ENCODE data around the gene BPHL. TPM values are rescaled to one million over a fixed set of nuclear protein-coding genes. Genes with fewer than 3 reads are reported as not detected.
"Not testable (repeated sequence)": the region's sequence is repeated elsewhere in the genome, so short reads cannot be mapped to it uniquely, and the experiment has no call there.

BPHL gene
- total RNA-seq, 1 experiment from 2014 or later, result 31.3 TPM

- H3K4me3 ChIP-seq (replicated peaks in 1 of 2; ENCODE audit: low read depth in 1 of 2, low read length in 2 of 2); CTCF ChIA-PET; RAD21 ChIA-PET (ENCODE audit: low non-redundant PET in 1 of 2, low total read pairs in 2 of 2, uncharacterized antibody in 2 of 2, unreplicated experiment in 2 of 2); ATAC-seq; H3K9me2 ChIP-seq (ENCODE audit: insufficient read depth); H2AFZ ChIP-seq (ENCODE audit: low read depth, low read length, poor library complexity, severe bottlenecking); BruUV-seq (replicated peaks); H3K4me1 ChIP-seq (ENCODE audit: control insufficient read depth in 1 of 2, insufficient read depth in 2 of 2, low read length in 2 of 2); H3K4me2 ChIP-seq (ENCODE audit: low read length); H3K27ac ChIP-seq (ENCODE audit: low read depth, low read length); H4K20me1 ChIP-seq (ENCODE audit: insufficient read depth); H3K9me3 ChIP-seq (ENCODE audit: control insufficient read depth in 1 of 2, insufficient read depth in 1 of 2, low read depth in 1 of 2, low read length in 2 of 2); H3K79me2 ChIP-seq (ENCODE audit: insufficient read depth, low read length); DNase-seq (ENCODE audit: low read depth, low spot score); H3K9ac ChIP-seq (ENCODE audit: low read length); POLR2A ChIA-PET; intact Hi-C loops (cut with micrococcal nuclease); H3K27me3 ChIP-seq (ENCODE audit: insufficient read depth, low read length): not testable (repeated sequence)
- H3K36me3 ChIP-seq (ENCODE audit: control insufficient read depth in 1 of 2, insufficient read depth in 2 of 2, low read length in 2 of 2), result peaks cover 0 to 13% of the 10 kb centered on the region in 2 experiments; a peak in 2 of 4 replicates
These were observed 19.4 kb downstream of the BPHL start for GRCh38 chr6:3137873-3138272.

GRCh38 chr6:3138341-3138740 is 19.8 kb downstream of the BPHL start:
- Histone ChIP-seq H3K4me1 (ENCODE audit: control insufficient read depth in 1 of 2, insufficient read depth in 2 of 2, low read length in 2 of 2) (no peaks in the 10 kb centered on the region), H3K4me2 (ENCODE audit: low read length) (no peak overlapping the region), H3K4me3 (replicated peaks in 1 of 2; ENCODE audit: low read depth in 1 of 2, low read length in 2 of 2) (no peak overlapping the region), H3K36me3 (ENCODE audit: control insufficient read depth in 1 of 2, insufficient read depth in 2 of 2, low read length in 2 of 2) (peaks cover 0 to 13% of the 10 kb centered on the region in 2 experiments; a peak in 2 of 4 replicates), H3K27me3 (ENCODE audit: insufficient read depth, low read length) (no peaks in the 10 kb centered on the region), H2AFZ (ENCODE audit: low read depth, low read length, poor library complexity, severe bottlenecking) (no peak overlapping the region), H3K9me3 (ENCODE audit: control insufficient read depth in 1 of 2, insufficient read depth in 1 of 2, low read depth in 1 of 2, low read length in 2 of 2) (no peaks in the 10 kb centered on the region), H3K79me2 (ENCODE audit: insufficient read depth, low read length) (no peaks in the 10 kb centered on the region), H4K20me1 (ENCODE audit: insufficient read depth) (no peaks in the 10 kb centered on the region), H3K27ac (ENCODE audit: low read depth, low read length) (no peak overlapping the region), H3K9me2 (ENCODE audit: insufficient read depth) (no peaks in the 10 kb centered on the region), H3K9ac (ENCODE audit: low read length) (no peak overlapping the region)
- no peak for ATAC-seq
- DNase-seq (ENCODE audit: low read depth, low spot score), result no peak
- BruUV-seq (replicated peaks), result no TSS peak
- CTCF ChIA-PET, result no interaction called here
- RAD21 ChIA-PET (ENCODE audit: low non-redundant PET in 1 of 2, low total read pairs in 2 of 2, uncharacterized antibody in 2 of 2, unreplicated experiment in 2 of 2), result no interaction called here
- TF ChIP-seq RAD21 (IDR thresholded peaks at IDR 0.05; ENCODE audit: low read depth) (no peak), SRF (IDR thresholded peaks at IDR 0.05; ENCODE audit: low read depth) (no peak), REST (IDR thresholded peaks at IDR 0.05; ENCODE audit: low read depth) (no peak), EGR1 (IDR thresholded peaks at IDR 0.05; ENCODE audit: low read depth) (no peak), SIN3A (IDR thresholded peaks at IDR 0.05; ENCODE audit: low read depth) (no peak), ZNF274 (IDR thresholded peaks at IDR 0.05; ENCODE audit: low read depth, low read length) (no peak), ZBTB33 (IDR thresholded peaks at IDR 0.05; ENCODE audit: extremely low read depth, insufficient replicate concordance, low read length) (no peak), POLR2AphosphoS5 (IDR thresholded peaks at IDR 0.05; ENCODE audit: low read depth, low read length) (no peak)
- POLR2A ChIA-PET, result no interaction called here
- intact Hi-C loops (cut with micrococcal nuclease), result no loop called here

Data from HCT116 (cell line).